Measurements from ENCODE around the gene ADGRD2.

DNA sequence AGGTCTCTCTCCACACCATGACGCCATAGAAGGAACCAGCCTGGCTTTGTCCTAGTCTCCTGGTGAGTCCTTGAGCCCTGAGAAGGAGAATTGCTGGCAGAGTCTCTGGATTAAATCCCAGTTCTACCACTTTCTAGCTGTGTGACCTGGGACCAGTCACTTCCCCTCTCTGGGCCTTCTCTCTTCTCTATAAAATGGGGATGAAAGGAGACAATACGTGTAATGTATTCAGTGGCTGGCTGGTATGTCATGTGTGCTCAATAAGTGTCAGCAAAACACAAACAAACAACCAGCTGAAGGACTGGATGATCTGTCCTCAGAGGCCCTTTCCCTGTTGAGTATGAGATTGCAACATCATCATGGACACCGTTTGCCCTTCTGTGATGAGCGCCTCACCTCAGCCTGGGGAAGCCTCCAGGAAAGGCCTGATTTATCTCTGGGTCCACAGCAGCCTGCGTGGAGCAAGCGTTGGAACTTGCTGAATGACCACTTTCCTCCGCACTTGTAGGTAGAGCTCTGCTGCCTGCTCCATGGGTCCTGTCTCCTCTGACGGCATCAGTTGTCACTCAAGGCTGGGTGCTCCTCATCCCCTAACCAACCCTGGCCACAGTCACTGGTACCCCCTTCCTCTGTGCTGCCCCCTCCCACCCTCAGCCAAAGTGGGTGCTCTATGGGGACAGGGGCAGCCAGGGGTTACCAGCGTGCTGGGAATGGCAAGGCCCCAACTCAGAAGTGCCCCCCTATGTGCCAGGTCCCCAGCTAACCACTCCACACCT, 60.6 kb downstream of the ADGRD2 start:
- TF ChIP-seq CTCF (IDR thresholded peaks at IDR 0.05) (no peak), POLR2A (IDR thresholded peaks at IDR 0.05) (no peak)

Measured in transverse colon (tissue), 3 donors.